Brain microvascular endothelial cell (primary cell): ENCODE results near the gene PRDM2.

Source experiments
- DNase-seq: peaks from one replicate; pipeline ENCODE4 v3.0.0-alpha.2; 2020
- H3K27ac ChIP-seq: fragments of 250-450 bp; sonication (Bioruptor Pico); 2 replicates; pipeline ENCODE4 v1.5.1; 2020; ENCODE audit warnings: mild to moderate bottlenecking, moderate library complexity
- H3K27me3 ChIP-seq: fragments of 250-450 bp; sonication (Bioruptor Pico); replicated peaks from 2 replicates; pipeline ENCODE4 v1.5.1; 2020; ENCODE audit warnings: mild to moderate bottlenecking
- H3K36me3 ChIP-seq: fragments of 250-450 bp; sonication (Bioruptor Pico); replicated peaks from 2 replicates; pipeline ENCODE4 v1.5.1; 2020; ENCODE audit warnings: mild to moderate bottlenecking
- H3K4me3 ChIP-seq: 2 replicates; pipeline ENCODE4 v1.5.1; 2011; ENCODE audit warnings: low read depth, mild to moderate bottlenecking, control low read depth, low read length, moderate library complexity
- CTCF ChIP-seq: IDR thresholded peaks from 2 replicates; pipeline ENCODE4 v1.5.1; 2011; ENCODE audit warnings: low read depth, mild to moderate bottlenecking, moderate library complexity, low read length, control low read depth, inconsistent platforms; ENCODE audit errors: missing control alignments
- in situ Hi-C: cut with HindIII; loops from 2 replicates; pipeline ENCODE4 v1.10.0; 2017; ENCODE audit warnings: low sequenced_read_pairs, low pct_ligation_motif_present

The PRDM2 gene

GRCh38 chr1:13699936-13700520 is at the start of gene PRDM2:
TSS of gene PRDM2 (plus strand) at chr1:13700188. CDS start at chr1:13715606, 15,418 bp downstream.
- peak within 1 kb of the TSS; percentile 60 for H3K27ac ChIP-seq
- no peaks in the 10 kb centered on the region for H3K27me3 ChIP-seq
- in situ Hi-C loops, result no loop called here
- DNase-seq, result no peak
- H3K4me3 ChIP-seq, result peak within 1 kb of the TSS; percentile 68
- no peak for TF ChIP-seq CTCF
- H3K36me3 ChIP-seq, result no peaks in the 10 kb centered on the region

GRCh38 chr1:13651279-13651678 is 48.7 kb upstream of the PRDM2 start:
- in situ Hi-C loops, result no loop called here
- TF ChIP-seq CTCF, result no peak
- Histone ChIP-seq H3K27me3 (no peaks in the 10 kb centered on the region), H3K4me3 (no peak overlapping the region), H3K27ac (no peak overlapping the region), H3K36me3 (no peaks in the 10 kb centered on the region)
- DNase-seq, result no peak

- DNase-seq, result no peak
Observed at GRCh38 chr1:13652238-13652637, 47.8 kb upstream of the PRDM2 start.

GRCh38 chr1:13661539-13661938 is 38.4 kb upstream of the PRDM2 start:
- no peak overlapping the region for H3K27ac ChIP-seq
- H3K27me3 ChIP-seq, result no peaks in the 10 kb centered on the region
- in situ Hi-C loops, result no loop called here
- no peak for TF ChIP-seq CTCF
- no peaks in the 10 kb centered on the region for H3K36me3 ChIP-seq
- no peak overlapping the region for H3K4me3 ChIP-seq
- DNase-seq, result no peak

More at GRCh38 chr1:13652238-13652637, 47.8 kb upstream of the PRDM2 start:
- Histone ChIP-seq H3K4me3 (no peak overlapping the region), H3K27me3 (no peaks in the 10 kb centered on the region), H3K27ac (no peak overlapping the region), H3K36me3 (no peaks in the 10 kb centered on the region)
- in situ Hi-C loops, result no loop called here
- TF ChIP-seq CTCF, result no peak

- in situ Hi-C loops, result no loop called here
- Histone ChIP-seq H3K4me3 (no peak overlapping the region), H3K27ac (no peak overlapping the region), H3K27me3 (no peaks in the 10 kb centered on the region), H3K36me3 (no peaks in the 10 kb centered on the region)
- no peak for TF ChIP-seq CTCF
- DNase-seq, result no peak
Observed at GRCh38 chr1:13662493-13662892, 37.5 kb upstream of the PRDM2 start.

- DNase-seq, result no peak
- H3K27ac ChIP-seq, result no peak overlapping the region
- in situ Hi-C loops, result no loop called here
- no peaks in the 10 kb centered on the region for H3K27me3 ChIP-seq
- no peaks in the 10 kb centered on the region for H3K36me3 ChIP-seq
- no peak overlapping the region for H3K4me3 ChIP-seq
- TF ChIP-seq CTCF, result no peak
Observed at GRCh38 chr1:13663969-13664368, 36.0 kb upstream of the PRDM2 start.
